MM.1S (cell line): ENCODE measurements around the gene TDRD3.

Source experiments
- EZH2phosphoT487 ChIP-seq: fragments of 300-600 bp; sonication (generic); IDR thresholded peaks from 2 replicates; pipeline ENCODE4 v1.6.1; 2018; ENCODE audit warnings: antibody characterized with exemption, low read length
- TF ChIP-seq, protein P1 (sequence below): fragments of 300-600 bp; sonication (generic); IDR thresholded peaks from 2 replicates; pipeline ENCODE4 v1.5.1; 2016; ENCODE audit warnings: antibody characterized with exemption, low read length, mixed read lengths

DNA sequence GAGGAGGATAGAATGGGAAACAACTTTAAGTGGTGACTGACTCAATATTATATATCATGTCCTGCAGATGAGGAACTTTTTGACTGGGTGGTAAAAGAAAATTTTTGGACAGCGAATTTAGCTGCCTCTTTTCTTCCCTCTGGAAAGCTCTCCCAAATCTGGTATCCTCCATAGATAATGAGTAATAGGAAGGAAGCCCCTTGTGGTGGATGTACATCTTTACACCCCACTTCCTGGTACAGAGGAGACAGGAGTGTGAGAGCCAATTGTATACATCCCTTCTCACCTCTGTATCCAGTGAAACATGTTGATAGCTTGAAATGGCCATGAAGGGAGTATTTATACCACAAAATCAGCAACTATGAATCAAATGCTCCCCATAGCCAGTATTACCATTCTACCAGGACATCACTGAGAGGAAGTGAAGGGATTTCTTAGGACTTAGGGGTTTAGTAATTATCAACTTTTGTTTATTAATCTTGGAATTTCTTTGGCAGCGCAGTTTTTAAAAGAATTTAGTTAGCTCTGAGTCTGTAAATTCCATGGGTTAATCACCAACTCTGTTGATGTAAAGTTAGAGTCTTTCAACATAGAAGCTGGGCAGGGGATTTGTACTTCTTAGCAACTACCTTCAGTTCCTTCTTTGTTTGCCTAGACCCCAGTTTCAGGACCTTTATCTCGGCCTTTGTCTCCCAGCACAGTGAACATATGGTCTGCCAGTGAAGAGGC, 17.0 kb upstream of the TDRD3 start:
- no peak for TF ChIP-seq EZH2phosphoT487
- TF ChIP-seq, protein P1, sequence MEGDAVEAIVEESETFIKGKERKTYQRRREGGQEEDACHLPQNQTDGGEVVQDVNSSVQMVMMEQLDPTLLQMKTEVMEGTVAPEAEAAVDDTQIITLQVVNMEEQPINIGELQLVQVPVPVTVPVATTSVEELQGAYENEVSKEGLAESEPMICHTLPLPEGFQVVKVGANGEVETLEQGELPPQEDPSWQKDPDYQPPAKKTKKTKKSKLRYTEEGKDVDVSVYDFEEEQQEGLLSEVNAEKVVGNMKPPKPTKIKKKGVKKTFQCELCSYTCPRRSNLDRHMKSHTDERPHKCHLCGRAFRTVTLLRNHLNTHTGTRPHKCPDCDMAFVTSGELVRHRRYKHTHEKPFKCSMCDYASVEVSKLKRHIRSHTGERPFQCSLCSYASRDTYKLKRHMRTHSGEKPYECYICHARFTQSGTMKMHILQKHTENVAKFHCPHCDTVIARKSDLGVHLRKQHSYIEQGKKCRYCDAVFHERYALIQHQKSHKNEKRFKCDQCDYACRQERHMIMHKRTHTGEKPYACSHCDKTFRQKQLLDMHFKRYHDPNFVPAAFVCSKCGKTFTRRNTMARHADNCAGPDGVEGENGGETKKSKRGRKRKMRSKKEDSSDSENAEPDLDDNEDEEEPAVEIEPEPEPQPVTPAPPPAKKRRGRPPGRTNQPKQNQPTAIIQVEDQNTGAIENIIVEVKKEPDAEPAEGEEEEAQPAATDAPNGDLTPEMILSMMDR: no peak
